Pancreas (tissue), 10 donors: ENCODE results near the gene IZUMO1. TPM values are rescaled to one million over a fixed set of nuclear protein-coding genes. Genes with fewer than 3 reads are reported as not detected.
A peak's percentile ranks its signal among the peaks of the same experiment; 100 is the strongest.

Experiments used
- ATAC-seq, 4 donors: fragments of 200-7000 bp; cut with Tn5 transposase; one replicate each; pipeline versions ENCODE4 v1.8.0 to v1.9.1; 2020; ENCODE audit warnings: mild to moderate bottlenecking in 4 of 4, moderate library complexity in 4 of 4
- DNase-seq, 6 donors: peaks; one replicate each; pipeline ENCODE4 v3.0.0-alpha.2; 2020
- FAIRE-seq: peaks from 2 replicates; lab custom pipeline; 2012; peaks lifted over from hg19 to GRCh38; lab: Jason Lieb, UNC
- H3K27ac ChIP-seq, 4 donors: fragments of 200-600 bp; sonication (generic); 1 replicate in 3 of 4; 2 replicates in 1 of 4; pipeline versions ENCODE4 v1.5.0 to v1.8.0; 2020
- H3K27me3 ChIP-seq, 4 donors: fragments of 200-600 bp; one replicate each; pipeline ENCODE4 v1.8.0; 2021
- H3K36me3 ChIP-seq, 3 donors: fragments of 200-600 bp; sonication (generic) in 1 of 3; one replicate each; pipeline versions ENCODE4 v1.5.0 to v1.8.0; 2020 to 2021
- H3K4me1 ChIP-seq, 3 donors: fragments of 200-600 bp; one replicate each; pipeline ENCODE4 v1.8.0; 2021
- H3K4me3 ChIP-seq, 4 donors: fragments of 200-600 bp; sonication (generic) in 2 of 4; one replicate each; pipeline versions ENCODE4 v1.5.0 to v1.8.0; 2020 to 2021
- H3K9me3 ChIP-seq, 4 donors: fragments of 200-600 bp; one replicate each; pipeline ENCODE4 v1.8.0; 2021
- CTCF ChIP-seq, 4 donors: fragments of 200-600 bp; sonication (generic) in 3 of 4; IDR thresholded peaks; one replicate each; pipeline versions ENCODE4 v1.5.0 to v1.8.0; 2021; ENCODE audit warnings: antibody characterized with exemption in 4 of 4
- WGBS, 2 donors: extraction: QIAGEN DNeasy Blood & Tissue Kit; methylation state at CpG; one replicate each; pipeline ENCODE4 v1.1.7; 2013; 5-methylcytosine and 5-hydroxymethylcytosine counted together
- intact Hi-C, 3 donors: fragments of 100-400 bp; cut with DNase I; formaldehyde crosslinking; loops; one replicate each; pipeline versions ENCODE4 v1.11.1 to v1.14.2; 2022
- polyA plus RNA-seq, 2 donors: library from polyadenylated mRNA; stranded (reverse); fragments of 200-250 nt; gene quantifications; one replicate each; pipeline ENCODE4 v1.2.3, GENCODE V29; 2013
- total RNA-seq, 6 donors: library from RNA; stranded (reverse); fragmentation: NEBNext Ultra II Directional in 4 of 6; extraction: Animal tissue kit (Norgen Biotek cat#: 25700) in 4 of 6; gene quantifications; one replicate each; pipeline versions ENCODE4 v1.2.1 to v1.2.4, GENCODE V29; 2021 to 2023
- donor health status: healthy with polysubstance abuse.
- donor health status: DM: no; HTN: no; CAD: no; lungs with moderate emphysema.
- donor health status: DM: no; HTN: no; CAD: no.
- donor health status: control.
- donor health status: control.
- donor health status: Bipolar disorder and iron deficiency.
- donor health status: DM: yes; HTN: yes; CAD: no.
- donor health status: DM: no; HTN: no; CAD: no.
- donor health status: DM: no; HTN: no; CAD: no.
- donor health status: DM: yes; HTN: yes; CAD: no.

Gene IZUMO1
- total and polyA plus RNA-seq, 8 donors = 0.73 to 4.6 (median 2.1) TPM

GRCh38 chr19:48742096-48742495 is 4.6 kb downstream of the IZUMO1 start:
- WGBS, 2 donors = 85 to 90% methylated on average over 11 of the region's 11 CpGs
- Histone ChIP-seq H3K27me3 (no peaks in the 10 kb centered on the region), H3K4me1 (peaks cover 0 to 10% (median 9%) of the 10 kb centered on the region in 3 donors), H3K4me3 (no peak overlapping the region), H3K9me3 (no peaks in the 10 kb centered on the region), H3K36me3 (no peaks in the 10 kb centered on the region), H3K27ac (peak overlapping the region in 1 of 4 donors; percentile 92)
- no peak for DNase-seq
- FAIRE-seq = no peak
- no peak for ATAC-seq
- TF ChIP-seq CTCF (IDR thresholded peaks at IDR 0.05) = no peak
- intact Hi-C loops = no loop called here

GRCh38 chr19:48741129-48741999 is 5.3 kb downstream of the IZUMO1 start:
- TF ChIP-seq CTCF (IDR thresholded peaks at IDR 0.05) = no peak
- 28 to 30% methylated on average over 35 of the region's 35 CpGs for WGBS, 2 donors
- peaks cover 0 to 10% (median 7%) of the 10 kb centered on the region in 3 donors for H3K4me1 ChIP-seq
- peak overlapping the region in 2 of 4 donors; percentile 60 to 80 for H3K4me3 ChIP-seq
- DNase-seq = peak; percentile 71 to 88 (median 78)
- no peaks in the 10 kb centered on the region for H3K27me3 ChIP-seq
- H3K27ac ChIP-seq = peak overlapping the region; percentile 52 to 92 (median 86)
- intact Hi-C loops = no loop called here
- FAIRE-seq = no peak
- H3K36me3 ChIP-seq = no peaks in the 10 kb centered on the region
- peak in 3 of 4 donors; percentile 2 to 24 (median 12) for ATAC-seq
- no peaks in the 10 kb centered on the region for H3K9me3 ChIP-seq

DNA sequence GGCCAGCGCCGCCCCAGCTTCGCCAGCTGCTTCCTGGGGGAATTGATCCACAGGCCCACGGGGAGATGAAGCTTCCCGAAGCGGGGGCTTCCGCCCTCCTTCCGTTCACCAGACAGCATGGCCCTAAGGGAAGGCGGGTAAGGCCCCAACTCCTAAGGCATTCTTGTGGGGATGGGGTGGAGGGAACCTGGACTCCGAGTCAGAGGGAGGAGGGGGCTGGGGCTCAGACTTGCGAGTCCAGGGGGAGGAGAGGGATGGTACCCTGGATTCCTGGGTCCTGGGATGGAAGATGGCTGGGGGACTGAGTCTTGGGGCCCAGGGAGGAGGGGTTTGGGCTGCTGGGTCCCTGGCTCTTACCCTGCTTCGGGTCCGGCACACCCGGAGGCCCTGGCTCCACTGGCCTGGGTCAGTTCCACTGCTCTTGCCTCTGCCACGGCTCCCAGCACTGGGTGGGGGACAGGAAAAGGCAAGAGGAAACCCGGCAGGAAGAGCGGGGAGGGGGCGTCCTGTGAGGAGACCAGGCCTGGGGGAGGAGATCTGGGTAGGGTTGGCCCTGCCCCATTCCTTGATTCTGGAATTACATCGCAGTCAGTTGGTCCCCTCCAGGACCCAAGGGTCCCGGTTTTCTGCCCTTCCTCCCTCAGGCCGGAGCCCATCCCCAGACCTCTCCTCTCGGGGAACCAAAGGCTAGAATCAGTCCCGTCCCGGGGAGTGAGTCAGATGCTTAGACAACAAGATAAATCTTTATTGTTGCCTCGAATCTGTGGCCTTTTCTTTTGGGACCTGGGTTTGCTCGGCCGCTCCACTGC is 6.3 kb downstream of the IZUMO1 start, which contains the start of gene RASIP1:
Gene RASIP1, minus strand, starts transcription at position 447 of the 809 bp plus-strand sequence. Its CDS starts 328 bp downstream, at position 119.
- WGBS, 2 donors = 32 to 41% methylated on average over 27 of the region's 27 CpGs
- Histone ChIP-seq H3K27ac (peak within 1 kb of the TSS; percentile 81 to 92 (median 90)), H3K4me1 (peaks cover 0 to 10% (median 7%) of the 10 kb centered on the region in 3 donors), H3K9me3 (no peaks in the 10 kb centered on the region), H3K4me3 (peak within 1 kb of the TSS; percentile 35 to 80 (median 60)), H3K36me3 (no peaks in the 10 kb centered on the region), H3K27me3 (no peaks in the 10 kb centered on the region)
- TF ChIP-seq CTCF (IDR thresholded peaks at IDR 0.05) = no peak
- intact Hi-C loops = no loop called here
- FAIRE-seq (no peak), DNase-seq (peak in 4 of 6 donors; percentile 49 to 67 (median 56)), ATAC-seq (peak in 1 of 4 donors; percentile 1)

DNA sequence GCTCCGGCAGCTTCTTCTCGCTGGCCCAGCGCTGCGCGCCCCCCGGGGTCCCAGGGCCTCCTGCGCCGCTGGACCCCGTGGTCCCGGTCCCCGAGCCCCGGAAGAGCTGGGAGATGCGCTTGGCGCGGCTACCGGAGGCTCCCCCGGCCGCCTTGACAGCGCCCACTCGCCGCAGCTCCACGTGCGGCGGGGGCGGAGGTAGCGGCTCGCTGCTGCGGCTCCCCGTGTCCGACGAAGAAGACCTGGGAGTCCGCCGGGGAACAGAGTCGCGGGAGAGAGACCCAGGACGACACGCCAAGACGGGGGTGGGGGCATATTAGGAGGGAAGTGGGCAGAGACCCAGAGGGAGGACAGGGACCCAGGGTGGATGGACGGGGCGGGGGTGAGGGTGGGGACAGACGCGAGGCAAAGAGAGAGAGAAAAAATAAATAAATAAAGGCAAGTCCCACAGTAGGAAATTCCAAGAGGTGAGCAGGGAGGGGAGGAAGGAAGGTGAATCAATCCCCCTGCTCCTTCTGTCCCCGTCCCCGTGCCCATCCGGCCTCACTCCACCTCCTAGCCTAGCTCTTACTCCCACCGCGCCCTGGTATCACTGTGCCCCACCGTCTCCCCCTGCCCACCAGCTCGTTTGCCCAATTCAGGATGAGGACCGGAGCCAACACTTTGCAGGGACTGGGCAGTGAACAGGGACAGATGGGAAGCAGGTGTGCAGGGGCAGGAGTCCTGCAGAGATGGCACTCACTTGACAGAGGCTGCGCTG is 7.1 kb downstream of the IZUMO1 start:
- ATAC-seq (peak; percentile 3 to 10 (median 8)), DNase-seq (peak; percentile 64 to 84 (median 72)), FAIRE-seq (no peak)
- TF ChIP-seq CTCF (IDR thresholded peaks at IDR 0.05) = no peak
- Histone ChIP-seq H3K9me3 (no peaks in the 10 kb centered on the region), H3K27ac (peak overlapping the region; percentile 81 to 92 (median 90)), H3K4me3 (peak overlapping the region; percentile 35 to 80 (median 60)), H3K36me3 (no peaks in the 10 kb centered on the region), H3K4me1 (peaks cover 0 to 10% (median 7%) of the 10 kb centered on the region in 3 donors), H3K27me3 (no peaks in the 10 kb centered on the region)
- WGBS, 2 donors = 9% methylated on average over 43 to 51 of the region's 51 CpGs
- intact Hi-C loops = no loop called here
